Epidermal melanocyte (primary cell): ENCODE measurements around the gene CREG2.
A peak's percentile ranks its signal among the peaks of the same experiment; 100 is the strongest.
"Not testable (repeated sequence)": the region's sequence is repeated elsewhere in the genome, so short reads cannot be mapped to it uniquely, and the experiment has no call there.

ENCODE experiments used
- DNase-seq: peaks from one replicate; pipeline ENCODE4 v3.0.0; 2011; ENCODE audit warnings: low spot score; ENCODE audit not compliant: insufficient read length

CREG2 gene

GRCh38 chr2:101348883-101349282 lies 38.4 kb downstream of the CREG2 start:
- no peak for DNase-seq

- no peak for DNase-seq
Observed at GRCh38 chr2:101346909-101347308, 40.4 kb downstream of the CREG2 start.

DNA sequence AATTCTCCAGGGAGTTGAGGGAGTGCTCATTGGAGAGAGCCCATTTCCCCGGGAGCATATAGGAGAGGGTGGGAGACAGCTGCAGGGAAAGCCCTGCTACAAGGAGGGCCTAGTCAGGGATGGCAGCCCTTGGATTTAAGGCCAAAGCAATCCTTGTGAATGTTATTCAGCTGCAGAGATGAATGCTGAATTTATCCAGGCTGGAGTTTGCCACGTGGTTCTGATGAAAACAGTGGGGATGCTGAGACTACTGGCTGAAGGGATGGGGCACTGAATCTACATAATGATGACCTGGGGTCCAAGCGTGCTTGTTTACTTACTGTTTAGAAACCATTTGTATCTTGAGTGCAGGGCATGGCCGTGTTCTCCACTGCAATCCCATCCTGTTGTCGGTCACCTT lies 43.2 kb downstream of the CREG2 start:
- DNase-seq: no peak

GRCh38 chr2:101342625-101343008 lies 44.7 kb downstream of the CREG2 start:
- DNase-seq: no peak

DNA sequence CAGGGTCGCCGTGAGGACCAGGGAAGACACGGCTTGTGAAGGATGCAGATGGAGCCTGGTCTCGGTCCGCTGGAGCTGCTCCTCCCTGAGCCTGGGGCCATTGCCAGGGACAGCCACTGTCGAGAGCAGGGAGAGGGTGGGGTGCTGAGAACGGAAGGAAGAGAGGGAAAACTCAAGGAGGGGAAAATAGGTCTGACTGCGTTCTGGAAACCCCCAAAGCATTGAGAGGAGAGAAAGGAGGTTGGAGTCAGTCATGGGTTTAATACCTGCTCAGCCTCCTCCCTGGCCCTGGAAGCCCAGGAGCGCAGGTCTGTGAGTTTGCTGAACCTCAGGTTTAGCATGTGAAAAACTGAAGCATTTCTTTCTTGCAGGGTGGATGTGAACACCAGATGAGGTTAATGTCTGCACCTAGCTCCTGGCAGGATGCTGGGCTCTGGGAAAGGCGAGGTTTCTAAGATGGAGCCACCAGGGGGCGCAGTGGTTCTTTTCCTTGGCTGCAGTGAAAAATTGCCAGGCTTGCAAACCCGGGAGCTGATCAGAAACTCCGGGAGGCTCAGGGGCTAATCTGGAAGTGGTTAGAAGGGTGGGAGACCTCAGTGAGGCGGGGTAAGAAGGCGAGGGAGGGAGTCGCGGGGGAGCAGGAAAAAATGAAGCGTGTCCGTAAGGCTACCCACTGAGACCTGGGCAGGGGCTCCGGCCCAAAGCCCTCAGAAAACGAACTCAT lies 45.2 kb downstream of the CREG2 start:
- peak; percentile 66 for DNase-seq

GRCh38 chr2:101341421-101341820 lies 45.9 kb downstream of the CREG2 start:
- no peak for DNase-seq

- no peak for DNase-seq
Observed at GRCh38 chr2:101340141-101340551, 47.2 kb downstream of the CREG2 start.

DNA sequence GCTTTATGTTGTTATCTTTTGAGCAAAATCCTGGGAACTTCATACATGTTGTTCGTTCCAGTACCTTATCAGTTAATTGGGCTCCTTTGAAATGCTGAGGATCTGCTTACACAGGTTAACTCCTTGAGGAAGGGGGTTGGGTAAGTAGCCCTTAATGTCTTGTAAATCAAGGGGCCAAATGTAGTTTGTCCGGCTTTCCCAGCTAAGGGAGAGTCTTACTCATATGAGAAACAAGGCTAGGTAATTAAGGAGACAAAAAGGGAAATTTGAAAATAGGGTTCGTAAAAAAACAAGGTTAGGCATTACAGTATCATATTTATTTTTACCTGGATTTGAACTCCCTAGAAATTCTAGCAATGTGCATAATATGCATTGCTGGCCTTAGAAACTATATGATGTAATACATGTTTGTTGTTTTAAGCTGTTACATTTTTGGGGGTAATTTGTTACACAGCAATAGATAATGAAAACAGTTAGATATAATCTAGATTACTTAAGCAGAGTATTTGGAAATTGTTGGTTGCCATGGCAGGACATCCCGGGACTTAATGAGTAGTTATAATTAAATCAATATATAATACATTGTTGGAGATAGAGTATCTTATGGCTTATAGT lies 47.9 kb downstream of the CREG2 start:
- DNase-seq: no peak

GRCh38 chr2:101337877-101338276 lies 49.4 kb downstream of the CREG2 start:
- DNase-seq: no peak

DNA sequence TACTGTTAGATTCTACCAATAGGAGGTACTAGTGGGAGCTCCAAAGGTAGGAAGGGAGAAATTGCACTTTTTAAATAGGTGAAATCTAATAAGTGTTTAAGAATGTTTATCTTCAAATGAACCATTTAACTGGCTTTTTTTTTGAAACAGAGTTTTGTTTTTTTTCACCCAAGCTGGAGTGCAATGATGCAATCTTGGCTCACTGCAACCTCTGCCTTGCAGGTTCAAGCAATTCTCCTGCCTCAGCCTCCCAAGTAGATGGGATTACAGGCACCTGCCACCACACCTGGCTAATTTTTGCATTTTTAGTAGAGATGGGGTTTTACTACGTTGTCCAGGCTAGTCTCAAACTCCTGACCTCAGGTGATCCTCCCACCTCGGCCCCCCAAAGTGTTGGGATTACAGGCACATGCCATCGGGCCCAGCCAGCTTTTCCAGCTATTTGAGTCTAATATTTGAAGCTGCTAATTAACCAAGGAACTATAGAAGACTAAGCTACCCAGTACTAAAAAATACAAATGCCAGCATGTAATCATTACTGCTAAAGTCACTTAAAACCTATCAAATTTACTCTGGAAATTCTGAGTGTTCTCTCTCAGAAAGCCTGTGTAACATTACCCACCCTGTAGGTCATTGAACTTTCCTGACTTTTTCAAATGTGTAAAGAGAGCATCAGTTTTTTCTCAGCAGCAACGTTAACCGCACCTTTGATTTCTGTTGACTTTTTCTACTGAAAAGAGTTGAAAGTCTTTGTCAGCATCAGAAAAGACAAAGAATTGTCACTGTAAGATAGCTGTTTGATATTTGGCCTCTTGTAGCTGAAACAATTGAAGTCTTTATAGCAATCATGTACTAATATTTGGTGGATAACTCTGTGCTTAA lies 54.2 kb downstream of the CREG2 start:
- no peak for DNase-seq

- no peak for DNase-seq
Observed at GRCh38 chr2:101331202-101331601, 56.1 kb downstream of the CREG2 start.

DNA sequence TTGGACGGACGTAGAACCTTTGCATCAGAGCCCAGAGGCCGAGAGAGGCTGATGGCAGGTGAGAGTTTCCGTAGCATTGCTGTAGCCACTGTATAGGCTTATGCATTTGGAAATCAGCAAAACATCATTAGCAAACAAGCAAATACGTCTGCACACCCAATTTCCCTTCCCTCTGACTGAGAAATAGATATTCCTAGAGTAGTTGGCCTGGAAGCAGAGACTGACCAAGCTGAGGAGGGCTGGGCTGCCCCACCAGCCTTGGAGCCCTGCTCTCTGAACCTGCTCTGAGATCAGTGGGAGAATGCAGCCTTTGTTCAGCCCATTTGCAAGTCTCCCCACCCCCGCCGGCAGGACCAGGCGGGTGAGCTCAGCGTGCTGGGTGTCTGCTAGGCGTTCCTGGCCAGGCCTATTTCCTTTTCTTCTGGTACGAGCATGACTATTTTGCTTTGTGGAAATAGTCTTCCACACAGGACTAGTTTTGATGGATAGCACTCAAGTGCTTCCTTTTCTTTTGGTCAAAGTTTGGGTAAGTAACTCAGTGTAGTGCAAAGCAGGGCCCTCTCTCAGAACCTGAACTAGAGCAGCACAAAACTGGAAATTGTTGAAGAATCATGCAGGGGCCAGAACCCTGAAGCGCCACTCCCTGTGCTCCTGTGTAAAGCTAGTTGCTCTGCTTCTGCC lies 56.9 kb downstream of the CREG2 start:
- no peak for DNase-seq

DNA sequence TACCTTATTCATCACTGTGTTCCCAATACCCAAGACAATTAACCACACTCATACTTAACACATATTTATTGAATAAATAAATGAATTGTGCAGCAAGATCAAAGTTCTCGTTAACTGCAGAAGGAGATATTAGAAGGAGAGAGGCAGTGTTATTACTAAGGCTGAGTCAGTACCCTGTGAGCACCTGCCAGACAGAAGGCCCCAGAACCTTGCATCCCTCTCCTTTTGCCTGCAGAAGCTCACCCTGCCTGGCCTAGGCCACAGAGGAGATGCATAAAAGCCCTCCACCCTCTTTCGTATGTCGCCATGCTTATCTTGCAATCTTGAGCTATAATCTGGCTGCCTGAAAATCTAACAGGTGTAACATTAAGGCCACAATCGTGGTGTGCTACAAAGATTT lies 58.3 kb downstream of the CREG2 start:
- no peak for DNase-seq

DNA sequence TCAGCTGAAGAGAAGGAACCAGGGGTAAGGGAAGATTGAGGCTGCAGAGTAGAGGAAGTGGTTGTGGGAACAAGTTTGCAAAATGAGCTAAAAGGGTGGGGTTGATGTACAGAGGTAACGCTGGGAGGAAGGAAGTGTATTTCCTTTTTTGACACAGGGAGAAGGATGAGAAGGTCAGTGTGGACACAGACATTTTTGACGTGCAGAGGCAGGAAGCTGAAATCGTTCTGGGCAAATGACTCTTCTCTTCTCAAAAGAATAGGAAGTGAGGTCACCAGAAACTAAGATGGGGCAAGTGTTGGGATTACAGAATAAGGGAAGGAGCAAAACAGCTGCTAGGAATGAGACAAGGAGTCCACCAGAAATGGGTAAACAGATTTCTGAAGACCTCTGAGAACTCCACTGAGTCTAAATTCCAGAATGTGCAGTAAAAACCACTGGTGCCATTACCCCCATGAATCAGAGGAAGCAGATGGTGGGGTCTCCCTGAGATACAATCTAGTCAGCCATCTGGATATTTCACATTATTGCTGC lies 58.8 kb downstream of the CREG2 start:
- DNase-seq: no peak

DNA sequence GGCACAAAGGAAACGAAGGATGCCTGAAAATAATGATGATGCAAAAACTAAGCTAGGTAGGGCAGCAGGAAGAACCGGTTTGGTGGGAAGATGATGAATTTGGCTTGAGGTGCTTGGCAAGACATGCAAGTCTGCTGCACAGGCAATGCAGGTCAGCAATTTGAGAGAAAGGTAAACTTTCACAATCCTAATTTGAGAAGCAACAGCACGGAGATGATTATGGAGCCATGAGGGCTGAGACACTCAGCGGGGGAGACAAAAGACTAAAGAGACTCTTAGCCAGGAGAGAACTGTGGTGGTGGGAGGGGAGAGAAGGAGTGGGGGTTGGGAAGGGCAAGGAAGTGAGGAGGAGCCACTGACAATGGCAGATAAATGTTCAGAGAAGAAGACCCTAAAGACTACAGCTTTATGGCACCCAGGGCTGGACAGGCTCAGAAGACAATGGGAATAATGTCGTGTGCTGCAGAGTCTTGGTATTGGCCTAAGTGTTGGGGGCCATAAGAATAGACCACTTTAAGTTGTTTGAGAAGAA lies 59.4 kb downstream of the CREG2 start:
- DNase-seq: no peak

- no peak for DNase-seq
Observed at GRCh38 chr2:101325425-101325824, 61.9 kb downstream of the CREG2 start.

GRCh38 chr2:101316568-101316967 lies 70.7 kb downstream of the CREG2 start:
- not testable (repeated sequence) for DNase-seq

DNA sequence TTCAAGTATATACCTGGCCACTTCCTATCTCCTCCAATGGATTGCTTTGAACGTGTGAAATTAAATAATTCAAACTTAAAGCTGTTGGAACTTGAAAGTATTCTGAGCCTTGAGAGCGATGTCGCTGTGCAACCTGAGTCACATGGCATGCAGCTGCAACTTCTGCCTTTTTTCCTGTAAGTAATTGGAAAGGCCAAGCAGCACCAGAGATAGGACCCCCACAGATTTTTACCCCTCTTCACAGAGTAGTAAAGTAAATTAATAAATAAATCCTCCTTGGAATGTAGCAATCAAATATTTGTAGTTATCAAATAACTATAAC lies 75.6 kb downstream of the CREG2 start:
- no peak for DNase-seq

DNA sequence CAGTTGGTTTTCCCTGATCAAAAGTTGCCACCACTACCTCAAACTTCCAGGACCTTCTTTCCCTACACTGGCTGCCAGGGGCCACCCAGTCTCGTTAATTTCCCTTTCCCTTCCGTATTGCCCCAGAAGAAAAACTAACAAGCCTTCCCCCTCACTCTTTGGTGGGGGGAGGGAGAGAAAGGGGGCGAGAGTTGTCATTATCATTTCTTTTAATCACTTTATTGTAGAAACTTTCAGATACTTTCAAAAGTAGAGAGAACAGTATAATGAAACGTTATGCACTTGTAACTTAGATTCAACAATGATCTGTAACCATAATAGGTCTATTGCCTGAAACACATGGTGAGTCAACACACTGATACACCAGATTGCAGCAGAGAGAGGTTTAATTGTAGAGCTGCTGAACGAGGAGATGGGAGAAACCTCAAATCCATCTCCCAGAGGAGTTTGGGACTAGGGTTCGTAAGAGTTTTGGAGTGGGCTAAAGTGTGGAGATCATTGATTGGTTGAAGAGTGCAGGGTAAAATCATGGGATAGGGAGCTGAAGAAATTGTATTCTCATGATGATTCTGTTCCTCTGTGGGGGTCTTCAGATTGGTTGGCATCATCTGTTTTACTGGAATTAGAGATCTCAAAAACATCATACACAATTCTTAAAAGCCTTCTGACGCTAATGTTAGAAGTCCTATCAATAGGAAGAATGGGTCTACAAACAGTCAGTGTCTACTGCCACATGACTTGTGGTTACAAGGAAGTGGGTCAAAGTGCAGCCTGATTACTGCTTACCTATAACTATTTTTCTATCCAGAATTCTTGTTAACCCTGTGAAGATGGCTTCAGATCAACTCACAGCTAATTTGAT lies 76.2 kb downstream of the CREG2 start:
- no peak for DNase-seq

GRCh38 chr2:101310090-101310833 lies 77.0 kb downstream of the CREG2 start:
- DNase-seq: no peak
